ENCODE measurements around the gene COG7. TPM values are rescaled to one million over a fixed set of nuclear protein-coding genes. Genes with fewer than 3 reads are reported as not detected.

COG7 gene
- total RNA-seq, 1 experiment from 2014 or later = 13.5 TPM

DNA sequence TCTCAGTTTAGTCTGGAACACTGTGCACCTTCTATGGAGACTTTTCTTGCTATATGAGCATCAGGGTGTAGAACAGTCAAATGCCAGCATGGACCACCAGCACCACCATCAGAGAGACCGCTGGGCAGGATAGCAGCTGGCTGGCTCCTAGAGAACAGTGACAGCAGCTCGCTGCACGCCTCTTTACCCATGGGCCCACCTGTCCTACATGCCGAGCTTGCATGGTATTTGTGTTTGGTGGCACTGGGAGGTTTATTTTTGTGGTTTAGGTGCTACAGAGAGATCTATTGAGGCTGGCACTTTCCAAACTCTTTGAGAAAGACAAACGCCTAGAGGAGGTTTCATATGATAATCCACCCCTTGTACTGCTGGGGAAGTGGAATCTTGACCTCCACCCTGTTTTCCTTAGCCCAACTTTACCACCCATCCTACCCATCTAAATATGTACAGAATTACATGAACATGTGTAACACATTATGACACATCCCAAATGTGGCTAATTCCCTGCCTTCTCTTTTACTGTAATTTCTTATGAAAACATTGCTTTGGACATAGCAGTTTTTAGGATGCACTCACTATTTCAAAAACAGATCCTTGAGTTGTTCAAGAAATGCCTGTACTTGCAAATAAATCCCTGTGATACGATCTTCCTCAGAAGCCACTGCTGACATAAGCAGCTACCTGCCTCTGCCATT, 46.3 kb downstream of the COG7 start:
- ATAC-seq = no peak
- no TSS peak for BruUV-seq (replicated peaks)
- CTCF ChIA-PET = interaction anchor here (0.7 kb wide), 1 partner anchor 45 kb away, joined by 3 read pairs; no protein-coding TSS in a partner anchor
- intact Hi-C loops (cut with micrococcal nuclease) = no loop called here
- H2AFZ ChIP-seq (ENCODE audit: low read length) = no peak overlapping the region
- no peaks in the 10 kb centered on the region for H3K9me2 ChIP-seq (replicated peaks; ENCODE audit: low read length)
- TF ChIP-seq EZH2phosphoT487 (IDR thresholded peaks at IDR 0.05; ENCODE audit: borderline replicate concordance, low read length) (no peak), EZH2 (IDR thresholded peaks at IDR 0.05; ENCODE audit: low read length, unreplicated experiment) (no peak)
- TF ChIP-seq, protein P1, sequence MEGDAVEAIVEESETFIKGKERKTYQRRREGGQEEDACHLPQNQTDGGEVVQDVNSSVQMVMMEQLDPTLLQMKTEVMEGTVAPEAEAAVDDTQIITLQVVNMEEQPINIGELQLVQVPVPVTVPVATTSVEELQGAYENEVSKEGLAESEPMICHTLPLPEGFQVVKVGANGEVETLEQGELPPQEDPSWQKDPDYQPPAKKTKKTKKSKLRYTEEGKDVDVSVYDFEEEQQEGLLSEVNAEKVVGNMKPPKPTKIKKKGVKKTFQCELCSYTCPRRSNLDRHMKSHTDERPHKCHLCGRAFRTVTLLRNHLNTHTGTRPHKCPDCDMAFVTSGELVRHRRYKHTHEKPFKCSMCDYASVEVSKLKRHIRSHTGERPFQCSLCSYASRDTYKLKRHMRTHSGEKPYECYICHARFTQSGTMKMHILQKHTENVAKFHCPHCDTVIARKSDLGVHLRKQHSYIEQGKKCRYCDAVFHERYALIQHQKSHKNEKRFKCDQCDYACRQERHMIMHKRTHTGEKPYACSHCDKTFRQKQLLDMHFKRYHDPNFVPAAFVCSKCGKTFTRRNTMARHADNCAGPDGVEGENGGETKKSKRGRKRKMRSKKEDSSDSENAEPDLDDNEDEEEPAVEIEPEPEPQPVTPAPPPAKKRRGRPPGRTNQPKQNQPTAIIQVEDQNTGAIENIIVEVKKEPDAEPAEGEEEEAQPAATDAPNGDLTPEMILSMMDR (conservative IDR thresholded peaks at IDR 0.05; ENCODE audit: low read depth, low read length) = no peak
- H3K27ac ChIP-seq (ENCODE audit: low read length) = no peak overlapping the region
- POLR2A ChIA-PET (ENCODE audit: unreplicated experiment) = no interaction called here
- no peaks in the 10 kb centered on the region for H4K20me1 ChIP-seq (ENCODE audit: low read length)
- no peaks in the 10 kb centered on the region for H3K79me2 ChIP-seq (ENCODE audit: low read length)
- H3K27me3 ChIP-seq (ENCODE audit: low read length) = no peaks in the 10 kb centered on the region
- no peak overlapping the region for H3K4me3 ChIP-seq (ENCODE audit: low read length)
- no peak overlapping the region for H3K4me2 ChIP-seq (ENCODE audit: low read length)
- no peak for DNase-seq
- no peak overlapping the region for H3K9ac ChIP-seq (ENCODE audit: low read length)
- peaks cover 8% of the 10 kb centered on the region for H3K4me1 ChIP-seq (ENCODE audit: insufficient read depth, low read length)
- no peaks in the 10 kb centered on the region for H3K9me3 ChIP-seq (ENCODE audit: low read length)
- H3K36me3 ChIP-seq (ENCODE audit: low read depth, low read length) = no peaks in the 10 kb centered on the region
- no peaks in the 10 kb centered on the region for H3F3A ChIP-seq (ENCODE audit: low read length, unreplicated experiment)

DNA sequence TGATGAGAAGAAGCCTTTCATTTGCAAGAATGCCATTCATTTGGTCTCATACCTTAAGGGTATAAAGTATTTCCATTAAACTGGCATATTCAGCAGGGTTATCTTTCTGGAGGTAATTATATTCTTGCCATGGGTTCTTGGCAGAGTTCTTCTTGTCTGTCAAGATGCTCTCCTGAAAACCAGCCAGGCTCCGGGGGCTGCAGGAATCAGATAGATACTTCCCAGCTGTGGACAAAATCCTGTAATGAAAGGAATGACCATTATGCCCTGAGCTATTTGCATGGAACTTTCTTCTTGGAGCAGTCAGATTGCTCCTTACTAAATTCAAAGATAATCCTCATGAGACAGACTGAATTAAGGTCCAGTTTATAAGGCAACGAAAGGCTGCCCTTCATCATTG, 47.0 kb downstream of the COG7 start:
- no peaks in the 10 kb centered on the region for H3K79me2 ChIP-seq (ENCODE audit: low read length)
- intact Hi-C loops (cut with micrococcal nuclease) = no loop called here
- no peak overlapping the region for H3K9ac ChIP-seq (ENCODE audit: low read length)
- H3K27ac ChIP-seq (ENCODE audit: low read length) = no peak overlapping the region
- H3K9me2 ChIP-seq (replicated peaks; ENCODE audit: low read length) = no peaks in the 10 kb centered on the region
- ChIA-PET CTCF (no interaction called here), POLR2A (ENCODE audit: unreplicated experiment) (no interaction called here)
- DNase-seq = no peak
- H3K4me1 ChIP-seq (ENCODE audit: insufficient read depth, low read length) = peaks cover 8% of the 10 kb centered on the region
- H3K27me3 ChIP-seq (ENCODE audit: low read length) = no peaks in the 10 kb centered on the region
- no peaks in the 10 kb centered on the region for H3K36me3 ChIP-seq (ENCODE audit: low read depth, low read length)
- TF ChIP-seq EZH2phosphoT487 (IDR thresholded peaks at IDR 0.05; ENCODE audit: borderline replicate concordance, low read length) (no peak), EZH2 (IDR thresholded peaks at IDR 0.05; ENCODE audit: low read length, unreplicated experiment) (no peak)
- TF ChIP-seq, protein P1 (conservative IDR thresholded peaks at IDR 0.05; ENCODE audit: low read depth, low read length) = no peak
- H3K4me3 ChIP-seq (ENCODE audit: low read length) = no peak overlapping the region
- no peaks in the 10 kb centered on the region for H4K20me1 ChIP-seq (ENCODE audit: low read length)
- H2AFZ ChIP-seq (ENCODE audit: low read length) = no peak overlapping the region
- BruUV-seq (replicated peaks) = no TSS peak
- no peaks in the 10 kb centered on the region for H3F3A ChIP-seq (ENCODE audit: low read length, unreplicated experiment)
- no peak for ATAC-seq
- H3K9me3 ChIP-seq (ENCODE audit: low read length) = no peaks in the 10 kb centered on the region
- no peak overlapping the region for H3K4me2 ChIP-seq (ENCODE audit: low read length)

DNA sequence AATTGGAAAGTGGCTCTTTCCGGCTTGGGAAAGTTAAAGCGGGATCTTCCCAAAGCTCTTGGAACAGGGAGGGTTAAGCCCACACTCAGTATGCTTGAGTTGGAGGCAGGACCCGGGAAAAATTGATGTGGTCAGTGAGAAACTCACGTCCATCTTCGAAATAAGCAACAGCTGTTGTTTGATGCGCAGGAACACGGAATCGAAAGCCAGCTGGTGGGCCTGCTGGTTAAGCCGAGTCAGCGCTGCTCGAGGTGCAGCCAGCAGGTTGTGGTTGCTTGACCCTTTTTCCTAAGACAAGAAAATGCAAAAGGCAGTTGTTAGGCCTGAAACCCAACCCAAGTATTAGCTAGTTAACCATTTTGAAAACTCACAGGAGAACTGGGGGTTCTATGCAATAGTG, 49.4 kb downstream of the COG7 start:
- H3K9ac ChIP-seq (ENCODE audit: low read length) = no peak overlapping the region
- intact Hi-C loops (cut with micrococcal nuclease) = no loop called here
- H3F3A ChIP-seq (ENCODE audit: low read length, unreplicated experiment) = no peaks in the 10 kb centered on the region
- H3K36me3 ChIP-seq (ENCODE audit: low read depth, low read length) = no peaks in the 10 kb centered on the region
- no peaks in the 10 kb centered on the region for H4K20me1 ChIP-seq (ENCODE audit: low read length)
- no peak overlapping the region for H3K27ac ChIP-seq (ENCODE audit: low read length)
- CTCF ChIA-PET = no interaction called here
- no peaks in the 10 kb centered on the region for H3K9me2 ChIP-seq (replicated peaks; ENCODE audit: low read length)
- ATAC-seq (no peak), DNase-seq (no peak)
- H2AFZ ChIP-seq (ENCODE audit: low read length) = no peak overlapping the region
- no TSS peak for BruUV-seq (replicated peaks)
- no peak for TF ChIP-seq EZH2 (IDR thresholded peaks at IDR 0.05; ENCODE audit: low read length, unreplicated experiment)
- TF ChIP-seq, protein P1 (conservative IDR thresholded peaks at IDR 0.05; ENCODE audit: low read depth, low read length) = no peak
- TF ChIP-seq EZH2phosphoT487 (IDR thresholded peaks at IDR 0.05; ENCODE audit: borderline replicate concordance, low read length) = no peak
- no peak overlapping the region for H3K4me2 ChIP-seq (ENCODE audit: low read length)
- no peaks in the 10 kb centered on the region for H3K4me1 ChIP-seq (ENCODE audit: insufficient read depth, low read length)
- no peak overlapping the region for H3K4me3 ChIP-seq (ENCODE audit: low read length)
- H3K79me2 ChIP-seq (ENCODE audit: low read length) = no peaks in the 10 kb centered on the region
- H3K27me3 ChIP-seq (ENCODE audit: low read length) = no peaks in the 10 kb centered on the region
- POLR2A ChIA-PET (ENCODE audit: unreplicated experiment) = no interaction called here
- no peaks in the 10 kb centered on the region for H3K9me3 ChIP-seq (ENCODE audit: low read length)
